NCI-H1417 treated with DMSO at 0.1 percent for 48 hours (cell line): ENCODE data around the gene FH.

ENCODE experiments used
- DNase-seq: peaks from one replicate; lab custom pipeline; 2025; lab: John Stamatoyannopoulos, UW

The FH gene

GRCh38 chr1:241521718-241522117 lies 2.2 kb upstream of the FH start:
- DNase-seq: no peak

- no peak for DNase-seq
Observed at GRCh38 chr1:241520080-241520465, 518 bp upstream of the FH start.

GRCh38 chr1:241518476-241519307 lies 863 bp downstream of the FH start:
- DNase-seq: no peak

GRCh38 chr1:241513378-241513777 lies 6.2 kb downstream of the FH start:
- no peak for DNase-seq

- DNase-seq: no peak
Observed at GRCh38 chr1:241507189-241507863, 12.2 kb downstream of the FH start.

- DNase-seq: no peak
Observed at GRCh38 chr1:241503444-241503843, 16.1 kb downstream of the FH start.

GRCh38 chr1:241499910-241500309 lies 19.6 kb downstream of the FH start:
- DNase-seq: no peak

- DNase-seq: no peak
Observed at GRCh38 chr1:241495741-241496140, 23.8 kb downstream of the FH start.

GRCh38 chr1:241488739-241489138 lies 30.8 kb downstream of the FH start:
- DNase-seq: no peak

GRCh38 chr1:241485554-241485992 lies 34.0 kb downstream of the FH start:
- no peak for DNase-seq

- no peak for DNase-seq
Observed at GRCh38 chr1:241485145-241485544, 34.4 kb downstream of the FH start.

- no peak for DNase-seq
Observed at GRCh38 chr1:241482761-241483250, 36.7 kb downstream of the FH start.

- DNase-seq: no peak
Observed at GRCh38 chr1:241479294-241479693, 40.3 kb downstream of the FH start.

GRCh38 chr1:241475671-241476070 lies 43.9 kb downstream of the FH start:
- no peak for DNase-seq

- DNase-seq: no peak
Observed at GRCh38 chr1:241473026-241473425, 46.5 kb downstream of the FH start.

GRCh38 chr1:241470908-241471590 lies 48.5 kb downstream of the FH start:
- no peak for DNase-seq

GRCh38 chr1:241470361-241470760 lies 49.2 kb downstream of the FH start:
- no peak for DNase-seq

- no peak for DNase-seq
Observed at GRCh38 chr1:241465673-241466072, 53.9 kb downstream of the FH start.

GRCh38 chr1:241464985-241465384 lies 54.6 kb downstream of the FH start:
- DNase-seq: no peak

GRCh38 chr1:241462391-241462790 lies 57.2 kb downstream of the FH start:
- DNase-seq: no peak

- DNase-seq: no peak
Observed at GRCh38 chr1:241460098-241460873, 59.3 kb downstream of the FH start.
